Measurements from ENCODE around the gene IGF2BP2.
"Not testable (repeated sequence)": the region's sequence is repeated elsewhere in the genome, so short reads cannot be mapped to it uniquely, and the experiment has no call there.

Gene IGF2BP2

DNA sequence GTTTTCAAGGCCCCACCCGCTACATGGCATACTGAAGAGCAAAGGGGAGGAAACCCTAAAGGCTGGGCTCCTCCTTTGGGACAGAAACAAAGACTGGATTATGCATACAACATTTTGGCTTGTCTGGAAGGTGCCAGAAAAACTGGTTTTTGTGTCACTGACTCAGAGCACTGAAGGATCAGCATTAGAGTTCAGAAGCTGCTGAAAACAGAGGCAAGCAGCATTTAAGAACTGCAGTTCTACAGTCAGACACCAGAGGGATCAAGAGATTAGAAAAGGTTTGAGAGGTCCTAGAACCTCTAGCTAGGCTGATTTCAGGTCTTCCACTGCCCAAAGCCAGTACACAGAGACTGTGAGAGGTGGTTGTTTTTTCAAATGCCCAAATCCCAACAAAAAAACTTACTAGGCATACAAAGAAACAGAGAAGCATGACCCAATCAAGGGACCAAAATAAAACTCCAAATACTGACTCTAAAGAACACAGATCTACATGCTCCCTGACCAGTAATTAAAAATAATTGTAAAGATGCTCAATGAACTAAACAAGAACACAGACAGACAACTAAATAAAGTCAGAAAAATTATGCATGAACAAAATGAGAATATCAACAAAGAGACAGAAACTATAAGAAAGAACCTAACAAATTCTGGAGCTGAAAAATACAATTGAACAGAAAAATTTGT lies 147.6 kb downstream of the IGF2BP2 start:
- no peak for DNase-seq (ENCODE audit: low read depth in 2 of 2)

DNA sequence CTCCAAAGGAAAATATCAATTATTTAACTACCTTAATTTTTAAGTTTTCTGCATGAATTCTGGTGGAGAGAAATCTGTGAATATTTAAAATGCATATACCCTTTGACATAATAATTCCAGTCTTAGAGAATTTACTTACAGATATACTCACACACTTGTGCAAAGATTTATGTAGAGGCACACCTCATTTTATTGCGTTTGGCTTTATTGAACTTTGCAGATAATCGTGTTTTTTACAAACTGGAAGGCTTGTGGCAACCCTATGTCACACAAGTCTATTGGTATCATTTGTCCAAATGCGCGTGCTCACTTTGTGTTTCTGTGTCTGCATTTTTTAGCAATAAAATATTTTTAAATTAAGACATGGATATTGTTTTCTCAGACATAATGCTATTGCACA lies 157.3 kb downstream of the IGF2BP2 start:
- DNase-seq (ENCODE audit: low read depth in 2 of 2): no peak

DNA sequence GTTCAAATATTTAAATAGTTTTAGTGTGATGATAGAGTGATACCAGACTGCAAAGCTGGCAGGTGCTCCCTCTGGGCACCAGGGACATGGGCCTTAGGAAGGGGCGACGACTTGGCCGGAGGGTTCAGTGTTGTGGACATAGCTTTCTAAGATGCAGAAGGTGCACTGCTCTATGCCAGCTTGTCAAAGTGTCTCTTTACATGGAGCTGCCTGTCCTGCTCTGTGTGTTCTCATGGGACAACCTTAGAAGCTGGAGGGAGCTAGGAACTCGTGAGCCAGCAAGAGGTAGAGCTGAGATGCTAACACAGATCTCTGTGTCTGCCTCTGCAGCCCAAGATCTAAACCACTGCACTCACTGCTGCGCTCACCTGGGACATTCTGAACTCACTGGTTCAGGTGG lies 160.9 kb downstream of the IGF2BP2 start:
- DNase-seq (ENCODE audit: low read depth in 2 of 2): no peak

DNA sequence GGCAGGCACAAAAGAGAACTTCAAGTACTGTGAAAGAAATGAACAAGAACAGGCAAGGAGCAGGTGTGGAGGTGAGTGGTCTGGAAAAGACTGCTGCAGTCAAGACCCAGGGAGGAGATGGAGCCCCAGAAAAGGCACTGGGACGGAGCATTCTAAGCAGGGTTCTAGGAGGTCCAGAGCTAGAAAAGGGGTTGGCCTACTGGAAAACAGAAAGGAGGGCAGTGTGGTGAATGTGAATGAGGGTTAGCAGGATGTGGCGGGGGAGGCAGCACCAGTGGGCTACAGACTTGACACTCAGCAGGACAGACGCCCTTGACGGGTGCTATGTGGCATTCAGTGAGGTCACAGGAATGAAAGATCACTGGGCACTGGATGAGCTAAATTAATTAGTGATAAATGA lies 163.1 kb downstream of the IGF2BP2 start:
- no peak for DNase-seq (ENCODE audit: low read depth in 2 of 2)

DNA sequence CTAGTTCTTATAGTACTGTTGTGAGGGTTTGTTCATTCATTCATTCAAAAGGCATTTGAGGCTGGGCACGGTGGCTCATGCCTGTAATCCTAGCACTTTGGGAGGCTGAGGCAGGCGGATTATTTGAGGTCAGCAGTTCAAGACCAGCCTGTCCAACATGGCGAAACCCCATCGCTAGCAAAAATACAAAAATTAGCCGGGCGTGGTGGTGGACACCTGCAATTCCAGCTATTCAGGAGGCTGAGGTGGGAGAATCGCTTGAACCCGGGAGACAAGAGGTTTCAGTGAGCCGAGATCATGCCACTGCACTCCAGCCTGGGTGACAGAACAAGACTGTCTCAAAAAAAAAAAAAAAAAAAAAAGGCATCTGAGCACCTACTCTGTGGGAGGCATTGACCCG lies 163.5 kb downstream of the IGF2BP2 start:
- DNase-seq (ENCODE audit: low read depth in 2 of 2): not testable (repeated sequence)

DNA sequence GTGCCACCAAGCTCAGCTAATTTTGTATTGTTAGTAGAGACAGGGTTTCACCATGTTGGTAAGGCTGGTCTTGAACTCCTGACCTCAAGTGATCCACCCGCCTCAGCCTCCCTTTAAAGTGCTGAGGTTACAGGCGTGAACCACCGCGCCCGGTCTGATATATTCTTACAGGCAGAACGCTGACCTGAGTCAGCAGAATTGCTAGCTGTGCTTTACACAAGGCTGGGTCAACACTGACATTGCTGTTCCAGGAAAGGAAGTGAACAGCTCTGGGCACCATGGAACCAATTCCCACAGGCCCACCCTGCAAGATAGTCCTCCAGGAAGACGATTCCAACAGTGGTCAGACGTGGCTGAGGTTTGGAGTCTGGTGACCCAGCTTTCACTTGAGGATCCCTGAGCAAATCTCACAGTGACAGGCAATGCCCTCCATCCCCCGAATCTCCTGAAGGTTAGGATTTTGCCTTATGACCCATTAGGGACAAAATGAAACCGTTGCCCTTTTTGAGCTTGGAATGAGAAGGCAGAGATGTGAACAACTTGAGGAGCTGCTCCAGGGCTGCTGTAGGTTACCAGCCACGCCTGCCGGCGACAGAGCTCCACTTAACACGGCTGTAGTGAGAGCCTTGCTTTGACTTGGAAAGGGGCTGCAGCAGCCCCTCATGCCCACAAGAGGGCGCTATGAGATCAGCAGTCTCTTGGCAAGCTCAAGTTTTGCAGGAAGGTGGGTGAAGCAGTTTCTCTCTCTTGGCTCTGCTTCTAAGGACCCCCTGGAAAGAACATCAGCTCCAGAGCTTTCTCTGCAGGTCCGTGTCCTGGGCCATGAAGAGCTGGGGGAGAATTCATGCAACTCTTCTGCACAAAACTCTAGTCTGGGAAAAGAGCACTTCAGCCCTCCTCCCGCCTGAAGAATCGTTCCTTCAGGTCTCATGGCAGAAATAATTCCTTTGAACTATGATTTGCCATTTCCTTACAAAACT lies 164.6 kb downstream of the IGF2BP2 start:
- DNase-seq (ENCODE audit: low read depth in 2 of 2): peak; percentile 35 to 51

DNA sequence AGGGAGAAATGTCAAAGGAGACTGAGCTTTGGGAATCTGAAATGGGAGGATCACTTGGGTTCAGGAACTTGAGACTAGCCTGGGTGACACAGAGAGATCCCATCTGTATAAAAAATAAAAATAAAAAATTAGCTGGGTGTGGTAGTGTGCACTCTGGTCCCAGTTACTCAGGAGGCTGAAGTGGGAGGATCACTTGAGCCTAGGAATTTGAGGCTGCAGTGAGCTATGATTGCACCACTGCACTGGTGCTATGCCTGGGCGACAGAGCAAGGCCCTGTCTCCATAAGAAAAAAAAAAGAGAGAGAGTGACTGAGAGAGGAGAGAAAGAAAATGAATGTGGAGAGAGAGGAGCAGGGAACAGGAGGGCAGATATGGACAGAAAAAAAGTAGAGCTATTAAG lies 165.9 kb downstream of the IGF2BP2 start:
- no peak for DNase-seq (ENCODE audit: low read depth in 2 of 2)

DNA sequence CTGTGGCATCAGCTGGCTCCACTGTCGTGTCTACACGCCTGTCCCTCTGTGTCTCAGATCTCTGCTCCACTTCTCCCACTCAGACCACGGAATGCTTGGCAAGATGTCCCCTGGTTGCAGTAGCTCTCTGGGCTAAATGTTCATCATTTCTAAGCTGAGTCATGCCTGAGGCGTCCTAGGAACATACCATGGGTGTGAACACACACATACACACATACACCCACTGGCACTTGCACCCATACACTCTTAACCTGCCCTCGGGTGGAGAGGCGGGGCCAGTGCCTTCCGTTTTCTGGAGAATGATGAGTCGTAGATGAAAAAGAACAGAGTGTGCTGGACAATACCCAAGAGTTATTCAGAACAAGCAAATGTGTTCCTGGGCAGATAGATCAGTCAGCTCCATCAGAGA lies 166.3 kb downstream of the IGF2BP2 start:
- DNase-seq (ENCODE audit: low read depth in 2 of 2): no peak

DNA sequence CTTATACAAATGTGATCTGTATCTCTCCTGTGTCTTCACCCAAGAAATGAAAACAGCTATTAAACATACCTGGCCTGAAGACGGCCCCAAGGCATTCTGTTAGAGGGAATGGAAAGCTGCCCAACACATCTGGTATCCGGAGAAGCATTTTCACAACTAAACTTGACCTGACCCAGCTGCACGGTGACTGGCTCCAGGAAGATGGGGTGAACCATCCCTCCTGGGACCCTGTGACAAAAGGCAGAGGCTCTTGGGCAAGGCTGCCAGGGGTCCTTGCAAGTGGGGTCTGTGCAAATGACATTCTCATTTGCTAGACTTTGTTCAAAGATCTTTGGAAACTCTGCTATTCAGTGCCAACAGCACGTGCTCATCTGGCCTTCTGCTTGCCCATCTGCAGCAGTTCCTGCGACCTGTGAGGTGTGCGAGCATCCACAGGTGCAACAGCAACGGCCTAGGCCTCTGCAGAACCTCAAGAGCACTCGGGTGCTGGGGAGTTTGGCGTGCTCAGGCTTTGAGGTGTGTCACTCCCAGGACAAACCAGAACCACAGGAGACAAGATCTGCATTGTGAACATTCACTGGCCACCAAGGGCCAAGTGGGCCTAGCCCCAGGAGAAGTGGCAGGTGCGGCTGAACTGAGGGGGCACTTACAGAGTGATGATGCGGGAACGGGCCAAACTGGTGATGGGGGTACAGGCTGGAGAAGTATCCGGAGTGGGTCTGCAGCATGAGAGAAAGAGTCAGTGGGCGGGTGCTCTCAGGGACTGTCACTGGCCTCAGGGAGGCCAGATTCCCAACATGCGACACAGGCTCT lies 166.9 kb downstream of the IGF2BP2 start:
- DNase-seq (ENCODE audit: low read depth in 2 of 2): no peak

DNA sequence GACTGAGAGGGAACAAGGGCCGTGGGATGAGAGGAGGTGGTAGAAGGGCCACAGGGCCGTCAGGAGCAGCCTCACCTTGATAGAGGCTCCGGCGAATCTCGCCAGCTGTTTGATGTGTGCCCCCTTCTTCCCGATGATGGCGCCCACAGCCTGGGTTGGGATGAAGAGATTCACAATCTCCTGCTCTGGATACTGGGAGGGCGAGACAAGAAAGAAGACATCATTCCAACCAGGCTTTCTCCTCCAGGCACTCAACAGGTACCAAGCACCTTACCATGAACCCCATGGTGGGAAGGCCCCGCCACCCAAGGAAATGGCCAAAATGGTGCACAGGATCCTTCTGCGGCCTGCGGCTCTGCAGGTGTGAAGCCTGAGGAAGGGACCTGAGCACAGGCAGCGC lies 167.6 kb downstream of the IGF2BP2 start:
- no peak for DNase-seq (ENCODE audit: low read depth in 2 of 2)

DNA sequence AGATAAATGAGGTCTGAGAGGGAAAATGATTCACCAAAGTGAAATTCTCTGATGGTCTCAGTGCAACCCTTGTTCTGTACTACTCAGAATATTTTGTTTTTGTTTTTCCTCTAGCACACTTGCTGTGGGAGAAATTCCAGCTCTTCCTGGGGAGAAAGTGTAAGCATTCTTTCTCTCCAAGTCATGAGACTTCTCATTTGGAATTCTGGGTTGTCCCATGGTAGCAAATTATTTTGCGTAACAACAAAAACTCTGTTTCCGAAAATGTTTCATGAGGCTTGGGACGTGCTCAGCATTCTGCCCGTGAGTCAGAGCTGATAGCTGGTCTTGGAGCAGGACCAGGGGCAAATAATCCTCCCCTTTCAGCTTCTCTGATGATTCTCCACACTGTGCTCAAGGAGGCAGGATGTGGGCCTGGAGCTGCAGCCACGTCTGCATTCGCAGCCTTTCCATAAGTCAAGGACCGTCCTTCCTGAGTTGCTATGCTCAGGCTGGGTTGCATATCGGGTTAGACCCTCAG lies 168.5 kb downstream of the IGF2BP2 start:
- DNase-seq (ENCODE audit: low read depth in 2 of 2): no peak

DNA sequence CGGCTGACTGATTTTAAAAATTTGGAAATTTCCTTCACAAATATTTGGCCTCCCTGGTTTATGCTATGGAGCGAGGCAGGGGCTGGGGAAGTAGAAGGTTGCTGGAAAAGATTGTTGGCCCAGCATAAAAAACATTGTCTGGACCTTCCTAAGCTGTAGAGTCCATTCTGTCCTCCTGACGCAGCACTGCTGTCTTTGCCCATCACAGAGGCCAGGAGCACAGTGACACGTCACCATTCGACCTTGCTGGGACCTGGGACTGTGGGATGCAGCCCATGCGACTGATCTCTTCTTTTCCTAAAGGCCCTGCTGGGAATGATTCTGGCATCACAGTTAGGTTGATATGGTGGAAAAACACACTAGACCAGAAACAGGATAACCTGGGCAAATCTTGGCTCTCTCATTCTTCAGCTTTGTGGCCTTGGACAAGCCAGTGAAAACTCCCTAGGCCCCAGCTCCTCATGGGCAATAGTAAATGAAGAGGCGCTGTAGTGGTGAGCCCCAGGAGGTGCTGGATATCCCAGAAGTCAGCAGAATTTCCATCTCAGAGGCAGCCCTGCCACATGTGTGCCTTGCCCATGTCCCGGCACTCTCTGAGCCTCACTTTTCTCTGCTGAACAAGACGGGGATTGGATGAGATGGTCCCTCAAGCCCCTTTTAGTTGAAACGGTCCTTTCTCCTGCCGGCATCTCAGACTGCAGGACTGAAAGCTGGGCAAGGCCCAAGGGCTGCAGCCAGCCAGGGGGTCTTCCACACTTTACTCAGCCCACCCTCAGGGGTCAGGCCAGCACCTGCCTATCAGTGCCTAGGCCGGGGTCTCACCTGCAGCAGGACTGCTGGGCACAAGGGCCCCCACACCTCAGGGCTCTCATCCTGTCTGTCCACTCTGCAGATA lies 169.2 kb downstream of the IGF2BP2 start:
- no peak for DNase-seq (ENCODE audit: low read depth in 2 of 2)

DNA sequence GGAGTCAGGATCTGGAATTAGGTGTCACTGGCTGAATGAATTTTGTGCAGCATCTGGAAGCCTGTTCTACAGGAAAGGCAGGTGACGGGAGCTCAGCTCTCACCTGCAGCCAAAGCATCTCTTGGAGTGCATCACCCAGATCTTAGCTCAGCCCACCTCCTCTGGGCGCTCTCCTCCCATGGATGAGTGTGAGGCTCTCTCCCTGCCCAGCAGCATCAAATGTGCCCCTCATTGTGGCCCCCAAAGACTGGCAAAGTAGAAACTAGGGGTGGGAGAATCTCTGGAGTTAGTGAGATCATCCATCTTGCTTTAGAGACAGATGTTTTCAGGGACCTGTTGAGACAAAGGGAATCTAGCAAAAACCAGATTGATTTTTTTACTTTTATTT lies 170.1 kb downstream of the IGF2BP2 start:
- no peak for DNase-seq (ENCODE audit: low read depth in 2 of 2)

DNA sequence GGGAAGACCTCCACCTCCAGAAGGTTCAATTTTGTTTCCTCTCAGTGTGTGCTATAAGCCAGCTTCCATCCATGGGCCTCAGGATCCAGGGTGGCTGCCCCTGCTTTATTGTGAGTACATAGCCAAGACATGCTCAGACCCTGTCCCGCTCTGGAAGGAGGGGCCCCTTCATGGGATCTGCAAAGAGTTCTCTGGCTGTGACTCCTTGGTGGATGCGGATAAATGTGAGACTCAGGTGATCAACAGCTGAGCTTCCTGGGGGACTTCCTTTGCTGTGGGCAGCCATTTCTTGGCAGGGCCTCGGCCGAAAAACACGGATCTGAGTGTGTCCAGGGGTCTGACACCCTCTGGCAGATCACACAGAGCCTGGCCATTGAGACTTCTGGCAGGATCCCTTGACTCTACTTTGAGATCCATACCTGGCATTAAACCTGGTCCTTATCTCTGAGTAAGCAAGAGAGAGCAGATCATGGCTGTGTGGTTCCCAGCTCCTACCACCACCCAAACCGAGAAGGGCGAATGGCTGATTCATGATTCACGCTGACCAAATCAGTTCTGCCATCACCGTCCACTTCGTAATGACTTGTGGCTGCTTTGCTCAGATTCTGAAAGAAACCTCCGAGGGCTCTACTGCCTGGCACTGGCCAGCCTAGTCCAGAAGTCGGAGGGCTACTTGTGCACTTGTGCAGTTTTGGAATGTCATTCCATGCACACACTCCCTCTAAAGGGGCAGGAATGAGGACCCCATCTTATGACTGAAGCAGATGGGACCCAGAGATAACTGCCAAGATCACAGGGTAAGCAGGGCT lies 170.7 kb downstream of the IGF2BP2 start:
- DNase-seq (ENCODE audit: low read depth in 2 of 2): no peak

DNA sequence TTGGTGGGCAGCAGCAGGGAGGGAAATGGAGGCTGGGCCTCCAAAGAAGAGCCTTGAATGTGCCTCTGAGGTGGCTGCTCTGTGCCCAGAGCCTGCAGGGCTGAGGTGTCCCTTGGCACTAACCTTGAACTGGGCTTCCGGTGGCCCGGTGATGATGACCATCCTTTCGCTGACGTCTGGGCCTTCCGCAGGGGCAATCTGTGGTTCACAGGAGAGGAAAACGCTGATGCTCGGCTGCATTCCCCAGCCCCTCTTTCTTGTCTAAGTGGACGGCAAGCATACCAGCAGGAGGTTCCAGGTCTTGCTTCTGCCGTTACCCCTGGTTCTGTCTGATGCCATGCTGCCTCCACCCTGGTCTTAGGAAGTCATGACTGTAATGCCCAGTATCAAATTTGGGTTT lies 172.9 kb downstream of the IGF2BP2 start:
- DNase-seq (ENCODE audit: low read depth in 2 of 2): no peak

DNA sequence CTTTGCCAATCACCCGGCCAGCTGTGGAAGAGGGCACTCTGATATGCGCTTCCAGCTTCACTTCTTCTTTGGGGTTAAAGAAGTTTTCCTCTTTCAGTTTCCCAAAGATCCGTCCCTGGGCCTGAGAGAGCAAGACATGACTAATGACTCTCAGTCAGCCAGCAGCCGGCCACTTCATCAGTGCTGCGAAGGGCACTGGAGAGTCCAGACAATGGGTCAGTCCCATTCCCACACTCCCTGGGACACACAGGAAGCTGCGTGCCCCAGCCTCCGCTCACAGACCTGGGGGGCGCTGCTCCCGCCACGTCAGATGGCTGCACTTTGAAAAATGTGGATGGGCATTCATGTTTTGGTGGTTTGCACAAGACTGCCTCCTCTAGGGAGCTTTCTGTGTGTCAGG lies 175.4 kb downstream of the IGF2BP2 start:
- DNase-seq (ENCODE audit: low read depth in 2 of 2): no peak

DNA sequence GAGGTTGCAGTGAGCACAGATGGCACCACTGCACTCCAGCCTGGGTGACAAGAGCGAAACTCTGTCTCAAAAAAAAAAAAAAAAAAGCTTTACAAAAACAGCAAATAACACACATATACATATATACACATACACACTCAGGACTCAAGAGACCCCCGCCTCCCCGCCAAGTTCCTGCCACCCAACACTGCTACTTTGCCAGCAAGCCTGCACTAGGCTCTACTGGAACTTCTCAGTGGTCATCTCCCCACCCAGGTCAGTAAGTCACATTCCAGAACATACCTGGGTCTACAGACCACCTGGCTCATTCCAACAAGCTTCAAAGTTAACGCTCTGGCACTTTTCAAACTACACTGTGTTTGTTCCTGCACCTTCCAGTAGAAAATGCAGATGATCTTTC lies 176.4 kb downstream of the IGF2BP2 start:
- no peak for DNase-seq (ENCODE audit: low read depth in 2 of 2)

DNA sequence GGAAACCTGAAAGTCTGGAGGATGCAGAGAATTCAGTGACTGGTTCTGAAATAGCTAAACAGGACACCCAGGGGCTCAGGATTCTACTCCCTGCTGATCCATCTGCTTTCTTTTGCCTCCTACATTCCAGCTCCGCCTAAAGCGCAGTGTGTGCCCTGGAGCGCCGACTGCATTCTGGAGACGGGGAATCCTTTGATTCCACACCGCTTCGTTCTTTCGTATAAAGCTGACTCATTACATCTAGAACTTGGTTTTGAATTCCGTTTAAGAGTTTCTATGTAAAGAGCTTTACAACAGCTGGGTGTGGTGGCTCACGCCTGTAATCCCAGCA lies 177.0 kb downstream of the IGF2BP2 start:
- DNase-seq (ENCODE audit: low read depth in 2 of 2): no peak

DNA sequence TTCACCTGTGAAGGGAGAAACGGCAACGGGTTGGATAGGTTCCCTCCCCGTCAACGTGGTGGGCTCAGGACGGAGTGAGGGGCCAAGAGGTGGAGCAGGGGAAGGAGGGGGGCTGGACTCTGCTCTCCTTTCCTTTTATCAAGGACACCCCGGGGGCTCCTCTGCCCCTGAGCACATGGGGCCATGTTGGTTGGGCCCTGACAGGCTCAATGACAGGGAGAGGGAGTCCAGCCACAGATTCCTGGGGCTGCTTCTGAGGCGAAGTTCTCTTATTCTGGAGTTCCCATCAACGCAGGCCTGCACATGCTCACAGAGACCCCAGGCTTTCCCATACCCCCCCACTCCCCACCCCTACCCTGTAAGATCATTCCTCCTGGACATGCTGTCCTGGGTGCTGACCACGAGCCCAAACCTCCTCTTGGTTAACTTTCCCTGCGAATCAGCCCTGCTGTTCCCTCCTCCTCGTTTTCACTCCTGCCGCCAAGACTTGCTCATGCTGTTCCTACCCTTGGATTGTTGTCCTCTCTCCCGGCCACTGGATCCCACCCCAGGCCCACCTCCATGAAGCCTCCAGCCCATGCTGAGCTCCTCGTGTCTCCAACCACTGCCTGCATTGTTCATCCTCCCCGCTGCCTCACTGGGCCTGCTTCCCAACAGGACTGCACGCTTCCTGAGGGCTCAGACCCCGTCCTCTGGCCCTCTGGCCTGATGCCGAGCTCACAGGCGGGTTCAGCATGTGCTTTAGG lies 177.5 kb downstream of the IGF2BP2 start:
- DNase-seq (ENCODE audit: low read depth in 2 of 2): no peak

Data from stimulated activated CD4-positive, alpha-beta T cell treated with anti-CD3 and anti-CD28 coated beads, Interleukin-1b, Interleukin-23, amount 100 ng/mL, for 4 hours (primary cell).